ENCODE results near the gene DST. TPM values are rescaled to one million over a fixed set of nuclear protein-coding genes. Genes with fewer than 3 reads are reported as not detected.
A peak's percentile ranks its signal among the peaks of the same experiment; 100 is the strongest.

The DST gene
- total RNA-seq, 1 donor from 2014 or later: 450 TPM

DNA sequence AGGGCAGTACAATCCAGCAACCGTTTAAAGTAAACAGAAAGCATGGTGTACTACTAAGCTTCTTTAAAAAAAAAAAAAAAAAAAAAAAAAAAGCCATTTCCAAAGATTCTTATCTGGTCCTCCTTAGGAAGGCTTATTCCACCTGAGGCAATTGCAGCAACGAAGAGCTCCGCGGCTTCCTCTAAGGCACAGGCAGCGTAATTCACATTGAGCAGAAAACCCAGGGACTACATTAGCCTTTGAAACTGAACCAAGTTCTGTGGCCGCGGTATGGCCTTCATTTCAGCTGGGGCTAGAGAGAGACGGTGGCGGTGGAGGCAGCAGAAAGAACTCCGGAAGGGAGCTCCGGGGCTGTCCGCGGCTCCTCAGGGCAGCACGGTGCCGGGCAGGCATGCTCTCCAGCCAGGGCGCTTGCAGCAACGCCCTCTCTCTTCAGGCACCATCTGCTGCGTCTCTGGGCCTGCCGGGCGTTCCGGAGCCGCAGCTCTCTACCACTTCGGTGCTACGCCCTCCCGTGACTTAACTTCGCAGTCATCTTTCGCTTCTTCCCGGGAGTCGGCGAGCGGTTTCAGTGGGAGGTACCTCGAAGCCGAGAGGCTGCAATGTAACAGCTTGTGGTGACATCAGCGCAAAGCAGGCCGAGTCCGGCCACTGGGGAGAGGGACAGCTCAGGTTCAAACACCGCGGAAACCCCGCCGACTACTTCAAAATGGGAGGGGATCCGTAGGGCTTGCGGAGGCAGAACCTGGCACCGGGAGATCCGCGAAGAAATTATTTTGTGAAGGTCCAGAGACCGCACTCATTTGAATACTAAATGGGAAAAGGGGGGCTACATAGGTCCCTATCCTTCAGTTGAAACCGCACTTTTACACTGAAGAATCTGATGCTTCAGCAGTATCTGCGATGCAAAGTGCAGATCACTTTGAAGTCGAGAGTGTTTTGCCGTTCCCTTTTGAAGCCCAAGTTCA, 100.0 kb downstream of the DST start:
- DNase-seq (peak; percentile 94), ATAC-seq (peak; percentile 98)
- H3K4me1 ChIP-seq: peaks cover 12% of the 10 kb centered on the region
- TF ChIP-seq, protein P1, sequence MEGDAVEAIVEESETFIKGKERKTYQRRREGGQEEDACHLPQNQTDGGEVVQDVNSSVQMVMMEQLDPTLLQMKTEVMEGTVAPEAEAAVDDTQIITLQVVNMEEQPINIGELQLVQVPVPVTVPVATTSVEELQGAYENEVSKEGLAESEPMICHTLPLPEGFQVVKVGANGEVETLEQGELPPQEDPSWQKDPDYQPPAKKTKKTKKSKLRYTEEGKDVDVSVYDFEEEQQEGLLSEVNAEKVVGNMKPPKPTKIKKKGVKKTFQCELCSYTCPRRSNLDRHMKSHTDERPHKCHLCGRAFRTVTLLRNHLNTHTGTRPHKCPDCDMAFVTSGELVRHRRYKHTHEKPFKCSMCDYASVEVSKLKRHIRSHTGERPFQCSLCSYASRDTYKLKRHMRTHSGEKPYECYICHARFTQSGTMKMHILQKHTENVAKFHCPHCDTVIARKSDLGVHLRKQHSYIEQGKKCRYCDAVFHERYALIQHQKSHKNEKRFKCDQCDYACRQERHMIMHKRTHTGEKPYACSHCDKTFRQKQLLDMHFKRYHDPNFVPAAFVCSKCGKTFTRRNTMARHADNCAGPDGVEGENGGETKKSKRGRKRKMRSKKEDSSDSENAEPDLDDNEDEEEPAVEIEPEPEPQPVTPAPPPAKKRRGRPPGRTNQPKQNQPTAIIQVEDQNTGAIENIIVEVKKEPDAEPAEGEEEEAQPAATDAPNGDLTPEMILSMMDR (IDR thresholded peaks at IDR 0.05): peak; percentile 35
- H3K36me3 ChIP-seq: no peaks in the 10 kb centered on the region
- intact Hi-C loops (cut with DNase I): no loop called here
- H3K27ac ChIP-seq: peak overlapping the region; percentile 90
- H3K27me3 ChIP-seq: no peaks in the 10 kb centered on the region
- H3K4me3 ChIP-seq: peak overlapping the region; percentile 60
- H3K9me3 ChIP-seq: no peaks in the 10 kb centered on the region

DNA sequence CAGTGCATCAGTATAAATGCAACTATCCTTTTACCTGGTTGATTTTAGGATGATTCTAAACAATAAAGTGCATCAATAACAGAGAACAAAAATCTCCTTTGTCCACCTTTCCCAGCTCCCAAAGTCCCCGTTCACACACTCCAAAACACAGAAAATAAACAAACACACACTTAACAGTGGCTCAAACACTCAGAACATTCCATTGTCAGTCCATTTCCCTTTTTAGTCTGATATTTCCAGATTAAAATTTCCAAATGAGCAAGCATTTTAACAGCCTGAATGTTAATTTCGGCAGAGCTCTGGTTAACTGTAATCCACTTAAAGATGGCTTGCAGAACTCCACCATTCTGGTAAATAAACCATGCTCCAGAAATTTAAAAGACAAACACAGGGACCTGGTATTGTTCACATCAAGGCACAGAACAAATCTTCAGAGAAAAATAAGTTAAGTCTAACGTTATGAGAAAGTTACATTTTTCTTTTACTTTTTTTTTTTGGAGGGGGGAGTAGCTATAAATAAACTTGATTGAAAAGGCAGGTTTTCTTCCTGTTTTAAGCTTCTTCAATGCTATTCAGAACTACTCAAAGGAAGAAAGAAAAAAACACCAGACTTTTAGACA, 100.8 kb downstream of the DST start:
- Histone ChIP-seq H3K36me3 (no peaks in the 10 kb centered on the region), H3K27me3 (no peaks in the 10 kb centered on the region), H3K4me3 (peak overlapping the region; percentile 60), H3K27ac (peak overlapping the region; percentile 90), H3K9me3 (no peaks in the 10 kb centered on the region), H3K4me1 (peaks cover 12% of the 10 kb centered on the region)
- intact Hi-C loops (cut with DNase I): no loop called here
- DNase-seq: no peak
- TF ChIP-seq, protein P1 (IDR thresholded peaks at IDR 0.05): no peak
- no peak for ATAC-seq

DNA sequence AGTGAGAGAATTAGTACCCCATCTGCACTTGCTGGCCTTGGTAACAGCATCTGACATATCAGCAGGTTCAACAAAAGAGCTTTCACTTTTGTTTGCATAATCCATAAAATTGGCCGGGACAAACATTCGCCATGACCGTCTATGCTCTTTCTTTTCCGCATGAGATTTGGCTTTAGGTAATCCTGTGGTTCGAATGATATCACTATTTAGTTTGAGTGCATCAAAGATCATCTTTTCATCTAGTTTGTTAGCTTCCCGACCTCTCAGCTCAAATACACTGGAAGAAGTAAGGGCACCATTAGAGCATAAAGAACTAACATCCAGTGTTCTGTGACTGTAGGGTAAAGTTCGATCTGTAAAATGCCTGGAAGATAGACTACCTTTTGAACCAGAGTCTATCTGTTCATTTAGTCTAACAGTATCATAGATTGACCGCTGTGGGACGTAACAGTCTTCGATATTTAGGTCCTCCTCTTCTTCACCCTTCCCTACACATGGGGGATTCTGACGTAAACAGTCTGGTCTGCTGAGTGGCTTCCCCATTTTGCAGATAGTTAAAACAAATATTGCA, 101.6 kb downstream of the DST start:
- no peaks in the 10 kb centered on the region for H3K27me3 ChIP-seq
- TF ChIP-seq, protein P1 (IDR thresholded peaks at IDR 0.05): no peak
- peak overlapping the region; percentile 60 for H3K4me3 ChIP-seq
- H3K9me3 ChIP-seq: no peaks in the 10 kb centered on the region
- intact Hi-C loops (cut with DNase I): no loop called here
- H3K27ac ChIP-seq: peak overlapping the region; percentile 90
- DNase-seq (no peak), ATAC-seq (no peak)
- H3K4me1 ChIP-seq: peaks cover 12% of the 10 kb centered on the region
- peaks cover 4% of the 10 kb centered on the region for H3K36me3 ChIP-seq

DNA sequence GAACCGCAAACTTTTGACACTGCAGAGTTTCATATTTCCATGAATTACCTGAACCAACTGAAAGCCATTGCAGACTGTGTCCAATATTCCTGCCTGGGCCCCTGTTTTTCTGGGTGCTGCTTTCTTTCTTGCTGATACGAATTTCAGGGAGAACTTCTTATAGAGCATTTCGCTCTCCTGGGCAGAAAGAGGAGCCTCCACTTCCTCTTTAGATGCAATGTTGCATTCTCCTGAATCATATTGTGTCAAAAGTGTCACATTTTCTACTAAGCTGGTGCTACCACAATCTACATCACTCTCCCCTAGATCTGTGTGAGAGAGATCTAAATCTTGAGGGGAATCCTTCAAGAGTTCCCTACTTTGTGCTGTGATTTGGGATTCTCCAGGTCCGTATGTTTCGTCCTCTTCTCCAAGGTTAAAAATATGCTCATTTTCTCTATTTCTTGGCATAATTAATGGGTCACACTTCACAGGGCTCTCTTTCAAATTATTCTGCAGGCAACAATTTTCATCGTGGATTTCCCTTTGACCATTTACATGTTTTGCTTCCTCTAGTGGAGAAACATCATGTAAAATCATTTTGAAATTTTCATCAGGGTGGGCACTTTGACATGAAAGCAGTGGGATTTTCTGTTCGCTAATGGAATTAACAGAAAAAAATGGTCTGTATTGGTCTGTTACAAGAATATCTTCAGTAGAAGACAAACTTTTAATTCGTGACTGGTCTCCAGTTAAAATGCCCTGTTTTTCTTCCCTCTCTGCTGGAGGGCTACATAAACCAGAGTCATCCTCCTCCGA, 102.3 kb downstream of the DST start:
- DNase-seq (no peak), ATAC-seq (no peak)
- Histone ChIP-seq H3K36me3 (peaks cover 11% of the 10 kb centered on the region), H3K27me3 (no peaks in the 10 kb centered on the region), H3K27ac (peak overlapping the region; percentile 90), H3K4me3 (peak overlapping the region; percentile 60), H3K9me3 (no peaks in the 10 kb centered on the region), H3K4me1 (peaks cover 12% of the 10 kb centered on the region)
- TF ChIP-seq, protein P1 (IDR thresholded peaks at IDR 0.05): no peak
- intact Hi-C loops (cut with DNase I): no loop called here

DNA sequence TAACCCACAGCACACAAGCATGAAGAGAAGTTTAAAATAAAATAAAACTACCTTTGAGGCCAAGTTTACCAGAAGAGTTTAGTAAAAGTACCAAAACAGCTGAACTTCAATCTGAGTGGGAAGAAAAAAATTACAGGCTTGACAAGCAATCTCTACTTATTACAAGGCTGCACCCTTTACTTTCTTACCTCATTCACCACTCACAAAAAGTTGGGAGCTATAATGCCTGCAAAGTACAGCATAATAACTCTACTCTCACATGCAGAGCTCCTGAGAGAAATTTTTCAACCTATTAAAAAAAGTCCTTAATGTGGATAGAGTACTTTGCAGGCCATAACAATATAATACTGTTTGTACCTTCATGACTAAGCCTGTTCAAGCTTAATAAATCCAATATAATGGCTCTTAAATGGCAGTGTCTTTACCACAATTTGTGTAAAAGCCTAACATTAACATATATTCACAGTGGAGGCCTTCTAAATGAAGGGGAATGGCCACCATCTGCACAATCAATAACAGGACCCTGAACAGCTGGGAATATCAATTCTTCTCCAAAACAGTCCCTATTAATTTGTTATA, 103.1 kb downstream of the DST start:
- no peak for DNase-seq

More for the DNA sequence above, 103.1 kb downstream of the DST start:
- TF ChIP-seq, protein P1 (IDR thresholded peaks at IDR 0.05): no peak
- intact Hi-C loops (cut with DNase I): no loop called here
- Histone ChIP-seq H3K27ac (peak overlapping the region; percentile 90), H3K27me3 (no peaks in the 10 kb centered on the region), H3K4me1 (peaks cover 12% of the 10 kb centered on the region), H3K9me3 (no peaks in the 10 kb centered on the region), H3K36me3 (peaks cover 19% of the 10 kb centered on the region), H3K4me3 (peak overlapping the region; percentile 60)
- no peak for ATAC-seq
